NCI-H1105 (cell line): ENCODE results near the gene SCAPER.

Experiments
- DNase-seq: peaks from one replicate; lab custom pipeline; 2025; lab: John Stamatoyannopoulos, UW

The SCAPER gene

DNA sequence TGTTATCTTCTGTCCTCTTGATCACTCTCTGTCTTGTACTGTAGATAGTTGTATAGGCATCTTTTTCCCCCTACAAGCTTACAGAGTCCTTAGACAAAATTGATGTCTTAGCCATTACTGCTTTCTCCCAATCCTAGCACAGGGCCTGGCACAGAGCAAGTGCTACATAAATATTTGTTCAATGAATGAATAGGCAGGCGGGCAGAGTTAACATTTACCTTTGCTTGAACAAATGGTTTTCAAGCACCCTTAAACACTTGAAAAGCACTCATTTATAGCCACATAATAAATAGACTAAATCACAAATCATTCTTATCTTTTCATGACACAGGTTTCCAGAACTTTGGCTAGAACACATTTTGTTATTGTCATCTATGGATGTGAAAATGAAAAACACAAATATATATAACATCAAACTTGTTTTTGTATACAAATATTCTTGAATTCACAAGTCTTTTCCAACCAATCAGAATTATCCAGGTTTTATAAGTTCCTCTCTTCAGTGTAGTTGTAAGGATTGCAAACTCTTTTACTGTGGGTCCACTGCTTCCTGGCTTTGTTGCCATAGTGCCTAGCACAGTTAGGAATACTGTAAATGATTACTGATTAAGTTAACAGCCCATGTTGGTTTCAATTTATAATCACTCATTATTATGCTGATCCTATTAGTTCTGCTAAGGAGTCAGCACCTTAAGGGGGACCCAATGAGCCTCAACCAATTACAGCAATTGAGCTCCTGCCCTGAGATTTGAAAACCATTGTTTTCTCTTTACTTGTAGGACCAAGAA, 506.6 kb downstream of the SCAPER start:
- peak; percentile 39 for DNase-seq

GRCh38 chr15:76393614-76394013, 511.5 kb downstream of the SCAPER start:
- peak; percentile 82 for DNase-seq

DNA sequence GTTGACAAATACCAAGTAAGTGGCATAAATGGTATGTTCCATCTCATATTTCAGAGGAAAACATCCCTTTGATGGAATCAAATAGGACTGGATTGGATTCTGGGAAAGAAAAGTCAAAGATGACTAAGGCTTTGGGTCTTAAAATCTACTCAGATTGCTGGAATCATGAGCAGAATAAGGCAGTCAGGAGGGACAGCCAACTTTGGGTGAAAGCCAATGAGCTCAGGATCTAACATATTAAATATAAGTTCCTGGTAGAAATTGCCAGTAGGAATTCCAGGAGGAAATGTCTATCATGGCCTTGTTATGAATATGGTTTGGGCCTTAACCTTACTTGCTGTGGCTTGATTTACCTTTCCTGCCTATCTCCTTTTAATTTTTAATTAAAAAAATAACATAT, 513.3 kb downstream of the SCAPER start:
- DNase-seq: no peak

DNA sequence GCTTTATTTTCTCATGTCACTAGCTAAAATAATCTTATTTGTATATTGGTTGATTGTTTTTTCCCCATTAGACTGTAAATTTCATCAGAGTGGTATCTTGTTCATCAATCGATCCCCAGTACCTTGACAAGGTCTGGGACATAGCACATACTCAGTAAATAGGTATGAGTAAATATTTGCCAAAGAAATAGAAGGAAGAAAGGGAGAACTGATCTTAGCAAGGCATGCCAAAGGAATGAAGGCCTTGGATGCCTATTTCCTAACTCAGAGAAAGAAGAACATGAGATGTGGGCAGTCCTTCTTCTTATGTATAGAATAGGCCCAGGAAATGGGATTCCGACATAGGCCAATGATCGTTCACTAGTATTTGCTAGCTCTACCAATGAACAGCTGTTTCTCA, 513.8 kb downstream of the SCAPER start:
- DNase-seq: no peak

DNA sequence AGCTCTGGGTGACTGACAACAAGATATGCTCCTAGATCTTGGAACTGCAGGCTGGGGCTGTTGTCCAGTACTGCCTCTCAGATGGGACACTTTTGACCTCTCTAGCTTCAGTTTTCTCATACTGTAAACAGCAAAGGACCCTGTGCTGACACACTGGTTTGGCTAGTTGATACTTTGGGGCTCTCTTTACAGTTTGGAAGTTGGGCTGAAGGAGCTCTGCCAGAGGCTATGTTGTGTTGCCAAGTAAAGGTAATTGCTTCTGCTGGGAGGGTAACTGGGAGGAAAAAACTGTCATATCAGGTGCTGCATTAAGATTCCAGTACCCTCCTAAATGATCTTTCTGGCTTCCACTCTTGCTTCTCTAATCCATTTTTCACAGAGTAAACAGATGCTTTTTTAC, 514.6 kb downstream of the SCAPER start:
- no peak for DNase-seq

- DNase-seq: no peak
These were observed 518.2 kb downstream of the SCAPER start for GRCh38 chr15:76386926-76387325.

DNA sequence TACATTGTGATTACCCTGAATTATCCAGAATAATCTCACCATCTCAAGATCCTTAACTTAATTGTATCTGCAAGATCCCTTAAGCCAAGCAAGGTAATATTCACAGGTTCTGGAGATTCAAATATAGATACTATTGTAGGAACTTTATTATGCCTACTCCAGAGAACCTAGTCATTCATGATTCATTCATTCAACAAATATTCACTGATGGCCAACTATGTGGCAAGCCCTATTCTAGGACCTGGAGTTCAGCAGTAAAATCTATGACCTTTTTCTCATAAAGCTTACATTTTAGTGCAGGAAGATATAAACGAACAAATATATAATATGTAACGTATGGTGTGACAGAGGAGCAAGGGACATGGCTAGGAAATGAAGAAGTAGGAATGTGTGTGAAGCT, 519.0 kb downstream of the SCAPER start:
- DNase-seq: no peak

DNA sequence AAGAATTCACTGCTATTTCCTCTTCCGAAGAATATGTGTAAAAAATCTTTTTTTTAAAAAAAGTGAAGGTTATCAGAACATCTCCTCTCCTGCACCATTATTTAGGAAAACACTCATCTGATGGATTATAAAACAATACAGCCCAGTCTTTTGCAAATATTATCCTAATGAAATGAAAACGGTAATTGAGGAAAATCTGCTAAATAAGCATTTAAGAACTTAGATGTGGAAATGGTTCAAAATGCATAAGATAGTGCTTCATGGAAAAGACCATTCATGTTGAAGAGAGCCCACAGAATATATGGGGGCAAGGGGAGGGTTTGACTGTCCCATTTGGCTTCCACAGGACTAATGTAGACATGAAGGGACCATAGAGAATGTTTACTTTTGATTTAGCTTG, 520.7 kb downstream of the SCAPER start:
- no peak for DNase-seq

- no peak for DNase-seq
These were observed 522.0 kb downstream of the SCAPER start for GRCh38 chr15:76382987-76383728.

DNA sequence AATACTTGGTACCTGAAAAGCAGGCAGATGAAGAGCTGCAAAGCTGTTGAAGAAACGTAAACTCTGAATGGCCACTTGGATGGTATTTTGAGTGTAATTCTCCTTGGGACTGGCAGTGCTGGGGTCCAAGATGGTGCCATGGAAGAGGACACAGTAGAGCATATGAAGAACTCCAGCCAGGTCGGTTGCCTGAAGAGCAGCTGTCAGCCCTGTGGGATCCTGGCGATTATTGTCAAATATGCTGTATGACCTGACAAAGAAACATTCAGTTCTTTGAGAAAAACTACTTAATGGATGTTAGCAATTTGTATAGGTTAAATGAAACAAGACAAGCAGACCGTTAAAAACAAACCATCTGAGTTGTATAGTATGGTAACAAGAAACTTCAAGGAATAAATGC, 523.8 kb downstream of the SCAPER start:
- no peak for DNase-seq

DNA sequence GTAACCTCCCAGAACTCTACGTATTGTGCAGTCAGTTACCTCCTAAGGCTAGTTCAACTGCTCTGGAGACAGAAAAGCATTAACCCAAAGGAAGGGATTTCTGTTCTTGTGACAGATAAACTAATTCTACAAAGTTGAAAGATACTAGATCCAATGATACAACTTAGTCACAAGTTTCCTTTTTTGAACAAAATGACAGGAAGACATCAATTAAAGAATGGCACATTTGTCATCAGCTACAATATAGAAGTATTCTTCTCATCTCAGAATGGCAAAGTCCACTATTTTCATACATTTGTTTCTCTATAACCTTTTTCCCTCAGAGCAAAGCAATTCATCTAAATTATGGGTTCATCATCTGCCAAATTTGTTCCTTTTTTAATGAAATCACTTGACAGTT, 524.9 kb downstream of the SCAPER start:
- no peak for DNase-seq

GRCh38 chr15:76378691-76379090, 526.4 kb downstream of the SCAPER start:
- no peak for DNase-seq

GRCh38 chr15:76377751-76378150, 527.4 kb downstream of the SCAPER start:
- no peak for DNase-seq

GRCh38 chr15:76377217-76377616, 527.9 kb downstream of the SCAPER start:
- no peak for DNase-seq

DNA sequence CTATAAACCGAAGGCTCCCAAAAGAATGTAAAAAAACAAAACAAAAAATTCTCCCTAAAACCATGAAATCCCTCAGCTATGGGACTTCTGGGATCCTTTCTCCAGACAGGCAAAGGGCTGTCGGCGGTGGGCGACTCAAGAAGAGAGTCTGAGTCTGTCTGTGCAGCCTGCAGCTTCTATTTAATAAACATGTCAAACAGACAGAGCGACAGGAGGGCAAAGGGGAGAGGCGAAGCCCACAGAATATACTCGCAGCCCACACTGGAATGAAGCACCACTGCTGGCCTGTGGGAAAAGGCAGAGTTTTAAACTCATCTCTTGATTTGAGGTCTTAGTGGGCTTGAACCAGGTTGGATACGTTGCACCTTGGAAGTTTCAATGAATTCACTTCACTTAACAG, 528.3 kb downstream of the SCAPER start:
- no peak for DNase-seq

DNA sequence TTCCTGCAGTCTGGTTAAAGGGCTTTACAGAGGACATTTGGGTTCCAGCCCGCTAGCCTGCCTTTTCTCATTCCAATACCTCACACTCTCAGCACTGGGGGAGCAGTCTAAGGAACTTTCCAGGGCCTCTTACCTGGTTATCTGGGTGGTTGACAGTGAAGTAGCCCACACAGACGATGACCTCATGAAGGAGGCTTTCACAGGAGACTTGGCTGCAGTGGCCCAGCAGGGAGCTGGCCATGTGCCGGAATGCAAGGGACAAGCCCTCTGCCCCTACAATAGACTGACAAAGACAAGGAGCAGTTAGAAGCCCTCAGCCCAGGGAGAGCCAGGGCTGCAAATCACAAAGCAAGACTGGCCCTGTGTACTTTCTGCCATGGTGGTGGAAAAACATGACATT, 529.1 kb downstream of the SCAPER start:
- no peak for DNase-seq

- DNase-seq: no peak
These were observed 537.0 kb downstream of the SCAPER start for GRCh38 chr15:76368122-76368621.

- DNase-seq: peak; percentile 23
These were observed 538.4 kb downstream of the SCAPER start for GRCh38 chr15:76366714-76367113.

- DNase-seq: no peak
These were observed 541.9 kb downstream of the SCAPER start for GRCh38 chr15:76363251-76363650.

DNA sequence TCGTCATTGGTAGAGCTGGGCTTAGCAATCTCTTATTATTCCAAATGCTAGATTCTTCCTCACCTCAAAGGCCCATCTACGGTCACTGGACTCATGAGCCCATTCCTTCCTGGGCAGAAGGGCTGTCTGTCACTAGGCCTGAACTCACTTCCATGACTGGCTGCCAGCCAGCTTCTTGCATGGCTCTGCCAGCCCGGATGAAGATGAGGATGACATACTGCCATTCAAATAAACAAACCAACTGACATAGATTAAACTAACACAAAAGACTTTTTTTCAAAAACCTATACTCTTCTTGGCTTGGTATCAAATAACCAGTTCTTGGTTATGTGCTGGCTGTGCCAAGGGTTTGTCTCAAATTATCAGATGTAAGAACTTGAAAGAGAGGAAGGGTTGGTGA, 544.7 kb downstream of the SCAPER start:
- DNase-seq: no peak

GRCh38 chr15:76359152-76359551, 546.0 kb downstream of the SCAPER start:
- DNase-seq: no peak

- DNase-seq: no peak
These were observed 546.7 kb downstream of the SCAPER start for GRCh38 chr15:76358453-76358852.

- no peak for DNase-seq
These were observed 550.2 kb downstream of the SCAPER start for GRCh38 chr15:76354823-76355440.
